Calu3 (cell line): ENCODE data around the gene GPR176. TPM values are rescaled to one million over a fixed set of nuclear protein-coding genes. Genes with fewer than 3 reads are reported as not detected.

ENCODE experiments used
- BruUV-seq: library from RNA; stranded (reverse); fragments of 400-500 nt; replicated peaks from 2 replicates; lab custom pipeline; 2021; lab: Mats Ljungman, UMichigan
- CTCF ChIA-PET: fragments of 300-600 bp; sonication (Branson Sonifier 250); formaldehyde crosslinking; loops from one replicate; lab custom pipeline; 2022; ENCODE audit warnings: antibody characterized with exemption; lab: Charles Lee
- DNase-seq: peaks from one replicate; pipeline ENCODE4 v3.0.0; 2022
- H3K27ac Mint-ChIP-seq: one replicate; pipeline ENCODE4 v1.8.0; 2022; ENCODE audit warnings: mixed read lengths; ENCODE audit not compliant: unreplicated experiment
- H3K27me3 Mint-ChIP-seq: one replicate; pipeline ENCODE4 v1.8.0; 2022; ENCODE audit warnings: mixed read lengths; ENCODE audit not compliant: unreplicated experiment
- H3K36me3 Mint-ChIP-seq: one replicate; pipeline ENCODE4 v1.8.0; 2022; ENCODE audit warnings: mild to moderate bottlenecking, moderate library complexity, mixed read lengths; ENCODE audit not compliant: insufficient read depth, unreplicated experiment
- H3K4me1 Mint-ChIP-seq: one replicate; pipeline ENCODE4 v1.8.0; 2022; ENCODE audit warnings: mild to moderate bottlenecking, low read depth, mixed read lengths; ENCODE audit not compliant: unreplicated experiment
- H3K4me3 Mint-ChIP-seq: one replicate; pipeline ENCODE4 v1.8.0; 2022; ENCODE audit warnings: mild to moderate bottlenecking, low read depth, moderate library complexity, mixed read lengths; ENCODE audit not compliant: unreplicated experiment
- H3K9me3 Mint-ChIP-seq: one replicate; pipeline ENCODE4 v1.8.0; 2022; ENCODE audit warnings: low read depth, mixed read lengths; ENCODE audit not compliant: unreplicated experiment
- intact Hi-C: fragments of 100-400 bp; cut with micrococcal nuclease; formaldehyde crosslinking; loops from one replicate; pipeline ENCODE4 v1.10.0; 2022; ENCODE audit not compliant: unreplicated experiment
- total RNA-seq: library from RNA; stranded (reverse); gene quantifications from 2 replicates; pipeline ENCODE4 v1.2.3, GENCODE V29; 2022
- TF ChIP-seq, protein P1 (sequence below): fragments of 200-600 bp; IDR thresholded peaks from one replicate; pipeline ENCODE4 v1.8.0; 2022; ENCODE audit warnings: antibody characterized with exemption; ENCODE audit not compliant: unreplicated experiment

GPR176 gene
- total RNA-seq, 1 experiment from 2014 or later = 10.2 TPM

DNA sequence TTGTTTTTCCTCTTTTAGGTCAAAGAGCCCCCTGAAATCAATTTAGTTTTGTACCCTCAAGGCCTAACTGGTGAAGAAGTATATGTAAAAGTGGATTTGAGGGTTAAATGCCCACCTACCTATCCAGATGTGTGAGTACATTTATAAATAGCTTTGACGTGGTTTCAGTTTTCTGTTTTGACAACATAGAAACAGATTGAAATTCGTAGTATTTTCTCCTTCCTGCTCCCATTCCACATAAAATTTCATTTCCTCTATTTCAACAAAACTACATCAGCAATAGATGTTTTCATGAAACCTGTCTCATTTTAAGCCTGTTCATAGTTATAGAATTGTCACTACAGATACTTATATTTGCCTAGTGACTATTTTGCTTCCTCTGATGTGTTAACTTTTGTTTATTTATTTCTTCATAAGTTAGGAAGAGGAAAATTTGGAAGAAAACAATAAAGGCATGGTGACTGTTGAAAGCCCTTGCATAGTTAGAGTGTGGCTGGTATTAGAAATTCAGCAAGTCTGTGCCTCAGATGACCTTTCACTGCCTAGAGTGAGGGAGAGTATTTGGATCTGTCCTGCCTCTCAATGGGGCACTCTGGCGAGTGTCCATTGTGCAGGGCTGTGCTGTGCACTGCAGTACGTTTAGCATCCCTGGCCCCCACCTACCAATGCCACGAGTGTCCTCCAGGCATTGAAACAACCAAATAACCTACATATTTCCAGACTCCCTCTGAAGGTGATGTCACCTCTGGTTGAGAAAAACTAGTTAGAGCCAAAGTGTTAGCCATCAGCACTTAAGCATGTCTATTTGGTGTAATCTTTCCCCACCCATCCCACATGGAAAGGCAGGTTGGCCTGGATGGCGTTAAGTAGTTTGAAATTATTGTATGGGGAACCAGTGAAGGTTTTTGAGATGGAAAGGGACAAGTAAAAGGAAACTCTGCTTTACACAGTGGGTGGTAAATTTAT lies 19.7 kb upstream of the GPR176 start:
- CTCF ChIA-PET = interaction anchor here (0.7 kb wide), 1 partner anchor 25 kb away, joined by 3 read pairs; no protein-coding TSS in a partner anchor
- BruUV-seq = no TSS peak
- H3K27ac Mint-ChIP-seq = no peak overlapping the region

DNA sequence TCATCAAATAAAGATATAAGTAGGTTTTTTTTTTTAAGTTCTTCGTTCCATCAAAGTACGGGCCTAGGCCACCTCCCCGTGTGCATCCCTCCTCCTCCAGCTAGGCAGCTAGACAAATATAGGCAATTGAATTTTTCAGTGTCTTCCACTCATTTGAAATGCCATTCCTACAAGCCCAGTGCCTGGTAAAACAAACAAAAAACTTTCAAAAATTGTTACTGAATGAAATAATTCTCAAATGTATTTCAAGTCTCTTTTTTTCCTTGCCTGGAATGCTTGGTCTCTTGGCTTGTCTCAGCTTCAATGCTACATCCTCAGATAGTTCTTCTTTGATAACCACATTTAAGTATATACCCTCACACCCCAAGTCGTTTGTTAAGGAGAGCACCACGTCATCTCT lies 17.6 kb upstream of the GPR176 start:
- no peaks in the 10 kb centered on the region for H3K27me3 Mint-ChIP-seq
- no peaks in the 10 kb centered on the region for H3K9me3 Mint-ChIP-seq
- TF ChIP-seq, protein P1, sequence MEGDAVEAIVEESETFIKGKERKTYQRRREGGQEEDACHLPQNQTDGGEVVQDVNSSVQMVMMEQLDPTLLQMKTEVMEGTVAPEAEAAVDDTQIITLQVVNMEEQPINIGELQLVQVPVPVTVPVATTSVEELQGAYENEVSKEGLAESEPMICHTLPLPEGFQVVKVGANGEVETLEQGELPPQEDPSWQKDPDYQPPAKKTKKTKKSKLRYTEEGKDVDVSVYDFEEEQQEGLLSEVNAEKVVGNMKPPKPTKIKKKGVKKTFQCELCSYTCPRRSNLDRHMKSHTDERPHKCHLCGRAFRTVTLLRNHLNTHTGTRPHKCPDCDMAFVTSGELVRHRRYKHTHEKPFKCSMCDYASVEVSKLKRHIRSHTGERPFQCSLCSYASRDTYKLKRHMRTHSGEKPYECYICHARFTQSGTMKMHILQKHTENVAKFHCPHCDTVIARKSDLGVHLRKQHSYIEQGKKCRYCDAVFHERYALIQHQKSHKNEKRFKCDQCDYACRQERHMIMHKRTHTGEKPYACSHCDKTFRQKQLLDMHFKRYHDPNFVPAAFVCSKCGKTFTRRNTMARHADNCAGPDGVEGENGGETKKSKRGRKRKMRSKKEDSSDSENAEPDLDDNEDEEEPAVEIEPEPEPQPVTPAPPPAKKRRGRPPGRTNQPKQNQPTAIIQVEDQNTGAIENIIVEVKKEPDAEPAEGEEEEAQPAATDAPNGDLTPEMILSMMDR = no peak
- no TSS peak for BruUV-seq
- H3K4me3 Mint-ChIP-seq = no peak overlapping the region
- H3K4me1 Mint-ChIP-seq = peaks cover 12% of the 10 kb centered on the region
- intact Hi-C loops = no loop called here
- peaks cover 18% of the 10 kb centered on the region for H3K36me3 Mint-ChIP-seq
- DNase-seq = no peak
- no peak overlapping the region for H3K27ac Mint-ChIP-seq
- CTCF ChIA-PET = no interaction called here

More for the DNA sequence above, 19.7 kb upstream of the GPR176 start:
- Mint-ChIP-seq H3K4me3 (no peak overlapping the region), H3K9me3 (no peaks in the 10 kb centered on the region), H3K4me1 (peaks cover 2% of the 10 kb centered on the region), H3K36me3 (peaks cover 2% of the 10 kb centered on the region), H3K27me3 (no peaks in the 10 kb centered on the region)
- TF ChIP-seq, protein P1 = no peak
- no peak for DNase-seq
- intact Hi-C loops = no loop called here

DNA sequence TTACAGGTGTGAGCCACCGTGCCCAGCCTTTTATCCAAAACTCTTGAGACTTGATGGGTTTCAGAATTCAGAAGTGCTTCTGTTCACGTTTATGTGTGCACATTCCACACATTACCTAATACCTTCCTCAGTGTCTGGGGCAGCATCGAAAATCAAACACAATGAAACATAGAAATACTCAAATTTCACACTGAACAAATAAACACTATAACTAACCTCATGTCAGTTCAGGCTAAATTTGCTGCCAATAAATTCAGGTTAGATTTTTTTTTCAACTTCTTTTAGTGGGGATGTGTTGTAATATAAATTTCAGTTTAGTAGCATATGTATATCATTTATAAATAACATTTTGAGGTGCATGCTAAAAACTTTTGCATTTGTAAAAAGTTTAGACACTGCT lies 16.6 kb upstream of the GPR176 start:
- peaks cover 18% of the 10 kb centered on the region for H3K36me3 Mint-ChIP-seq

DNA sequence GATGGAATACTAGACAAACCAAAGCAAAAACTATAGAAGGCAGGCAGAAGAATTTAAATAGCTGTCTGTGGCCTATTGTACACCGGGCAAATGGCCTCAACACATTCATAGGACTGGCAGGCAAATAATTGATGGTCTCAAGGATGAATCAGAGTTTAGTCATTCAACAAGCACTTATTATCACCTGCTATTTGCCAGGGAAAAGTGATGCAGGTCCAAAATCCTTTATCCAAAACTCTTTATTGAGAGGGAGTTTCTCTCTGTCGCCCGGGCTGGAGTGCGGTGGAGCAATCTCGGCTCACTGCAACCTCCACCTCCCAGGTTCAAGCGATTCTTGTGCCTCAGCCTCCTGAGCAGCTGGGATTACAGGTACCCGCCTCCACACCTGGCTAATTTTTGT lies 16.1 kb upstream of the GPR176 start:
- Mint-ChIP-seq H3K36me3 (peaks cover 18% of the 10 kb centered on the region), H3K27ac (no peak overlapping the region), H3K27me3 (no peaks in the 10 kb centered on the region), H3K9me3 (no peaks in the 10 kb centered on the region), H3K4me3 (no peak overlapping the region), H3K4me1 (peaks cover 16% of the 10 kb centered on the region)
- CTCF ChIA-PET = interaction anchor here (1.5 kb wide), 1 partner anchor 11 kb away, joined by 3 read pairs; no protein-coding TSS in a partner anchor
- DNase-seq = no peak
- intact Hi-C loops = no loop called here
- no TSS peak for BruUV-seq
- TF ChIP-seq, protein P1 = no peak

More for the DNA sequence above, 16.6 kb upstream of the GPR176 start:
- Mint-ChIP-seq H3K27me3 (no peaks in the 10 kb centered on the region), H3K27ac (no peak overlapping the region), H3K4me3 (no peak overlapping the region), H3K9me3 (no peaks in the 10 kb centered on the region), H3K4me1 (peaks cover 16% of the 10 kb centered on the region)
- no peak for DNase-seq
- BruUV-seq = no TSS peak
- TF ChIP-seq, protein P1 = no peak
- intact Hi-C loops = no loop called here
- CTCF ChIA-PET = no interaction called here
